Right hindlimb (tissue), 1 donor: Measurements from ENCODE around the gene ZNF652.
"Not testable (repeated sequence)": the region's sequence is repeated elsewhere in the genome, so short reads cannot be mapped to it uniquely, and the experiment has no call there.

Experiments
- DNase-seq: peaks from one replicate; pipeline ENCODE4 v3.0.0-alpha.2; 2018

The ZNF652 gene

DNA sequence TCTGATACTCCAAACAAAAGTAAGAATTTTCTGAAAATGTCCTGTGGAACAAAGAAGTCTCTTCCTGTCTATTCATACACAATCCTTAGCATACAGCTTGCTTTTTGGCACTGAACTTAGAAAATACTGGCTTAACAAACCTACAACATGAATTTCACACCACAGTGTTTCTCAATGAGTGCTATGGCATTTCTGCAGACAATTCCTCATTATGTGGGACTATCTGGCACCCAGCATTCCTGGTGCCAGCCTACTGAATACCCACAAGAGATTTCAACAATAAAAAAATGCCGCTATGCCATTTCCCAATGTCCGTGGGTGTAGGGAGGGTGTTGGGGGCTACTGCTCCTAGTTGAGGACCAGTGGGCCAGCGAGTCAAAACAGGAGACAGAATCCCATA lies 62.1 kb downstream of the ZNF652 start:
- no peak for DNase-seq

- no peak for DNase-seq
Observed at GRCh38 chr17:49298371-49298976, 63.6 kb downstream of the ZNF652 start.

- DNase-seq: no peak
Observed at GRCh38 chr17:49297141-49297540, 64.9 kb downstream of the ZNF652 start.

DNA sequence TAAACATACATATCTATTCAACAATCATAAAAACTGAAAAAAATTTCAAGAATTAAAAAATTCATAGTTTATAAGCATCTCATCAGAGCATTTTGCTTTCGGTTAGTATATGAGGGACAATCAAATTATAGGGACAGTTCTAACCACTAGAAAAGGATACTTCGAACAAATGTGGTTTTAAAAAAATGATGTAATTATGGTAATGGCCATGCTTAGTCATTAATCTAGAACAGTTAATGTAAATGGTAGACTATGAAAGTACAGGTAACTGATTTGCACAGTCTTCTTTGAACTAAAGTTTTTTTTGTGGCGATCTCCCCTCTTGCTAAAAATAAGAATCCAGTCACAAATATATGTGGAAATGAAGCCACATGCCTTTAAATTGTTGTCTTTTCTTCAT lies 67.9 kb downstream of the ZNF652 start:
- DNase-seq: no peak

DNA sequence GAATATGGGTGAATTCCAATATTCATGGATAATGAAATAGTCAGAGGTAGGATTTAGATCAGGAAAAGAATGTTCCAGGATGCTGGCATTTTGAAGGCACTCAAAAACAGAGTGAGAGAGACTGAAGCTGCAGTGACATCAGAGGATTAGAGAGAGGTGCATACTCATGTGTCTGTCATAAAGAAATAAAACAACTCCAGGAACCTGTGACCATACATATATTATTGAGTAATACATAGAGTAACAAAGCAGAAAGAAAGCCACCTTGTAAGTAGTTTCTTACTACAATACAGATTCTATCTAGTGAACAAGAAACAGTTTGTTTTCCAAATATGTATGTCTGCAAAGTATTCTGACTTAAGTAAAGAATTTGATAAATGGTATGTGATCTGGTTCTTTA lies 69.1 kb downstream of the ZNF652 start:
- no peak for DNase-seq

- no peak for DNase-seq
Observed at GRCh38 chr17:49291929-49292328, 70.1 kb downstream of the ZNF652 start.

DNA sequence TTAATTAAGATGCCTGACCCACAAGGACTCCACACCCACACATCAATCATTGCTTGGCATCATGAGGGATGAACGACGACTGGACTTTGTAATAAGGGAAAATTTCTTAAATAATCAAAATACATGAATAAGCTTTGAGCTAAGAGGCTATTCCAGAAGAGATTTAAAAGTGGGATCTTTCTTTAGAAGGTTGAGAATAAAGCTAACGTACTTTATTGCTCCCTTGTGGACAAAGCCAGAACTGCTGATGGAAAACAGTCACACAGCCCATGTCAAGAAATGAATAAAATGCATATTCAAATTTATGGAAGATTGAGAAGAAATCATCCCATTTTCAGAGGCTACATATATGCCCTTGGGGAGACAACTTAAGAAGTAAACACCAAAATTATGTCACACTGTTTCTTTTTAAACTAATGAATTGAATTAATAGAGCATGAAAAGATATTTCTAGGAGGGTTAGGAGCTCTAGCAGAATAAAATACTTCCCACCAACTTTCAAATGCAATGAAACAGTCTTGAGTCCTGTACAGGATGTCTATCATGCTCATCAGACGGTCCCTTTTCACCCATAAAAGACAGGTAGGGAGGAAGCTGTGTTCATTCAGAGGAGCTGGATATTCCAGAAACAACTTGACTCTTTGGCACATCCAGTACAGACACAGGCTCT lies 71.2 kb downstream of the ZNF652 start:
- no peak for DNase-seq

GRCh38 chr17:49288388-49288787 lies 73.7 kb downstream of the ZNF652 start:
- DNase-seq: no peak

- DNase-seq: no peak
Observed at GRCh38 chr17:49287481-49287880, 74.6 kb downstream of the ZNF652 start.

GRCh38 chr17:49286261-49286973 lies 75.6 kb downstream of the ZNF652 start:
- DNase-seq: not testable (repeated sequence)

DNA sequence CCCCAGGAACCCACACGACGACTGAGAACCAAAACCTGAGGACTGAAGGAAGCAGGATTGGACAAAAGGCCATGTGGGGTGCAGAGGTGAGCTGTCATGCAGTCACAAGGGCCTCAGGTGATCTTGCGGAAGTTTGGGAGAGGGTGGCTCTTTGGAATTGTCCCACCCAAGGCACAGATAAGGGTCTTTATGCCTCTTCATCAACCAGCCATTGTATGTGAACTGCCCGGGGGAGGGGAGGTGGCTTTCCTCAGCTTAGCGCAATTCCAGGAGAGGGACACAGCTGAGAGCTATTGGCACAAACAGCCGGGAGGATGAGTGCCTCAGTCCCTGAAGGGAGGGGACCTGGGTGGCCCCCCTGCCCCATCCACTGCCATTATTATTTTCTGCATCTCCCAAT lies 76.3 kb downstream of the ZNF652 start:
- no peak for DNase-seq

DNA sequence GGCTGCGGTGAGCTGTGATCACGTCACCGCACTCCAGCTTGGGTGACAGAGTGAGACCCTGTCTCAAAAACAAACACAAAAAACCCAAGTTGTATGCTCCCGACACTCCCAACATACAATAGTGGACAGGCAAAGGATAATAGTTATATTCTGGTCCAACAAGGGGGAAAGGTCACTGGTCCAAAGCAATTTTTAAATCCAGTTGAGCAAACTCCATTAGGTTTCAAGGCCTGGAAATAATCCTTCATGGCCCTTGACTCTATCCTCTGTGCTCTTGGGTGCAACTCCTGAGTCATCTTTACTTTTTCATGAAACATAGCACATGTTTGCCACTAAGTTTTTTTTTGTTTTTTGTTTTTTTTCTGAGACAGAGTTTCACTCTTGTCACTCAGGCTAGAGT lies 81.1 kb downstream of the ZNF652 start:
- no peak for DNase-seq

- DNase-seq: no peak
Observed at GRCh38 chr17:49280061-49280460, 82.0 kb downstream of the ZNF652 start.

GRCh38 chr17:49279263-49280015 lies 82.6 kb downstream of the ZNF652 start:
- DNase-seq: not testable (repeated sequence)

GRCh38 chr17:49278076-49278475 lies 84.0 kb downstream of the ZNF652 start:
- DNase-seq: no peak

DNA sequence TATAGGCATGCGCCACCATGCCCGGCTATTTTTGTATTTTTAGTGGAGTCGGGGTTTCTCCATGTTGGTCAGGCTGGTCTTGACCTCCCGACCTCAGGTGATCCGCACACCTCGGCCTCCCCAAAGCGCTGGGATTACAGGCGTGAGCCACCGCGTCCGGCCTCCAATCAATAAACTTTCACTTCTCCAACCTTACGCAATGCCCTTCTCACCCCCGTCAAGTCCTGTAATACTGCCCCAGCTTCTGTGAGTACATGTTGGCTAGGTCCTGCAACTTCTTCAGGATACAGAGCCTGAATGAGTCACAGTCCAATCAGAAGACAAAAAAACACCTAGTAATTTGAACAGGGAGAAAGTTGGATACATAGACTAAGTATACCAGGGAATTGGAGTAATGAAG lies 84.4 kb downstream of the ZNF652 start:
- DNase-seq: no peak

GRCh38 chr17:49275981-49276380 lies 86.1 kb downstream of the ZNF652 start:
- not testable (repeated sequence) for DNase-seq

- DNase-seq: no peak
Observed at GRCh38 chr17:49269356-49269755, 92.7 kb downstream of the ZNF652 start.

- DNase-seq: no peak
Observed at GRCh38 chr17:49267912-49268311, 94.1 kb downstream of the ZNF652 start.

GRCh38 chr17:49266233-49266632 lies 95.8 kb downstream of the ZNF652 start:
- no peak for DNase-seq

- not testable (repeated sequence) for DNase-seq
Observed at GRCh38 chr17:49261540-49261939, 100.5 kb downstream of the ZNF652 start.

DNA sequence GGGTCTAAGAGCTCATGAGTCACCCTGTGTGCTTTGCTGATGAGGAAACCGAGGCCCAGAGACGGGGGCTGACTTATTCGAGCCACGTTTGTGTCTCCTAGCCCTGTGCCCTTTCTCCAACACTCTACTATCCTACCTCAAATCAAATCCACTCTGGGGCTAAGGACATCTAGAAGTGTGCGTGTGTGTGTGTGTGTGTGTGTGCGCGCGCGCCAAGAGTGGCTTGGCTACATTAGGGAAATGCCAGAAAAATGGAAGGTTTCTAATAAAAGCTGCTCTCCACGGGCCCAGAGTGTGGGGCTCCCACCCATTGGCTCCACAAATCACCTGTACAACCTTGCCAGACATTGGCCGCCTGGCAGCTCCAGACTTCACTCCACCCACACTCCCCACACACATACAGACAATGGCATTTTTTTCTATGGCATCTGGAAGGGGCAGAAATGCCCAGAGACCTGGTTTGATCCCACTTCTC lies 101.2 kb downstream of the ZNF652 start:
- no peak for DNase-seq
